ENCODE data around the gene AP5S1. TPM values are rescaled to one million over a fixed set of nuclear protein-coding genes. Genes with fewer than 3 reads are reported as not detected.
"Not testable (repeated sequence)": the region's sequence is repeated elsewhere in the genome, so short reads cannot be mapped to it uniquely, and the experiment has no call there.

The AP5S1 gene
- total RNA-seq, 6 experiments from 2014 or later: 17.7 to 21.7 (median 19.4) TPM

GRCh38 chr20:3843490-3843889, 23.1 kb downstream of the AP5S1 start:
- Mint-ChIP-seq H3K4me1 (ENCODE audit: low read depth) (peaks cover 42% of the 10 kb centered on the region), H3K9me3 (no peaks in the 10 kb centered on the region), H3K27ac (peak overlapping the region; percentile 71), H3K27me3 (ENCODE audit: insufficient read depth) (no peaks in the 10 kb centered on the region), H3K36me3 (ENCODE audit: low read depth) (peaks cover 14% of the 10 kb centered on the region), H3K4me3 (no peak overlapping the region)
- DNase-seq: peak; percentile 33
- TF ChIP-seq CTCF (IDR thresholded peaks at IDR 0.05): no peak

GRCh38 chr20:3843990-3844619, 23.8 kb downstream of the AP5S1 start:
- H3K27me3 Mint-ChIP-seq (ENCODE audit: insufficient read depth); DNase-seq; H3K4me3 Mint-ChIP-seq; H3K36me3 Mint-ChIP-seq (ENCODE audit: low read depth); H3K9me3 Mint-ChIP-seq: not testable (repeated sequence)
- Mint-ChIP-seq H3K4me1 (ENCODE audit: low read depth) (peaks cover 48% of the 10 kb centered on the region), H3K27ac (peak overlapping the region; percentile 41; the same call in 1 of the 2 replicates)

- Mint-ChIP-seq H3K27ac (peak overlapping the region; percentile 85), H3K27me3 (ENCODE audit: insufficient read depth) (no peaks in the 10 kb centered on the region), H3K9me3 (no peaks in the 10 kb centered on the region), H3K4me1 (ENCODE audit: low read depth) (peaks cover 40% of the 10 kb centered on the region), H3K4me3 (peak overlapping the region; percentile 98), H3K36me3 (ENCODE audit: low read depth) (peaks cover 6% of the 10 kb centered on the region; the same call in 1 of the 2 replicates)
- no peak for DNase-seq
- TF ChIP-seq CTCF (IDR thresholded peaks at IDR 0.05): no peak
Measured at GRCh38 chr20:3846378-3846739, 26.0 kb downstream of the AP5S1 start.

- Mint-ChIP-seq H3K4me3 (peak within 1 kb of the TSS; percentile 98), H3K27ac (peak within 1 kb of the TSS; percentile 85), H3K4me1 (ENCODE audit: low read depth) (peaks cover 40% of the 10 kb centered on the region), H3K27me3 (ENCODE audit: insufficient read depth) (no peaks in the 10 kb centered on the region), H3K36me3 (ENCODE audit: low read depth) (peaks cover 6% of the 10 kb centered on the region; the same call in 1 of the 2 replicates), H3K9me3 (no peaks in the 10 kb centered on the region)
- peak; percentile 30; the same call in 1 of the 2 replicates for TF ChIP-seq CTCF (IDR thresholded peaks at IDR 0.05)
- DNase-seq: peak; percentile 60
Measured at GRCh38 chr20:3846740-3847428, 26.5 kb downstream of the AP5S1 start, which contains the start of gene MAVS. Gene MAVS (plus strand): TSS chr20:3846834. CDS start chr20:3854625, 7,791 bp downstream.

GRCh38 chr20:3847429-3847940, 27.1 kb downstream of the AP5S1 start:
- H3K36me3 Mint-ChIP-seq (ENCODE audit: low read depth): peaks cover 6% of the 10 kb centered on the region; the same call in 1 of the 2 replicates
- H3K27ac Mint-ChIP-seq: peak overlapping the region; percentile 85
- H3K27me3 Mint-ChIP-seq (ENCODE audit: insufficient read depth): no peaks in the 10 kb centered on the region
- no peak for TF ChIP-seq CTCF (IDR thresholded peaks at IDR 0.05)
- H3K4me1 Mint-ChIP-seq (ENCODE audit: low read depth): peaks cover 38% of the 10 kb centered on the region
- peak overlapping the region; percentile 98 for H3K4me3 Mint-ChIP-seq
- DNase-seq: peak; percentile 9
- H3K9me3 Mint-ChIP-seq: no peaks in the 10 kb centered on the region

- TF ChIP-seq CTCF (IDR thresholded peaks at IDR 0.05): no peak
- Mint-ChIP-seq H3K4me1 (ENCODE audit: low read depth) (peaks cover 31% of the 10 kb centered on the region), H3K9me3 (no peaks in the 10 kb centered on the region), H3K27me3 (ENCODE audit: insufficient read depth) (no peaks in the 10 kb centered on the region), H3K4me3 (peak overlapping the region; percentile 71), H3K27ac (peak overlapping the region; percentile 85), H3K36me3 (ENCODE audit: low read depth) (peaks cover 6% of the 10 kb centered on the region; the same call in 1 of the 2 replicates)
- no peak for DNase-seq
Measured at GRCh38 chr20:3848565-3848964, 28.2 kb downstream of the AP5S1 start.

All from HFFc6 (cell line).